ENCODE data around the gene ATP8A2. TPM values are rescaled to one million over a fixed set of nuclear protein-coding genes. Genes with fewer than 3 reads are reported as not detected.

ATP8A2 gene
- total RNA-seq, 1 experiment from 2014 or later: not detected

DNA sequence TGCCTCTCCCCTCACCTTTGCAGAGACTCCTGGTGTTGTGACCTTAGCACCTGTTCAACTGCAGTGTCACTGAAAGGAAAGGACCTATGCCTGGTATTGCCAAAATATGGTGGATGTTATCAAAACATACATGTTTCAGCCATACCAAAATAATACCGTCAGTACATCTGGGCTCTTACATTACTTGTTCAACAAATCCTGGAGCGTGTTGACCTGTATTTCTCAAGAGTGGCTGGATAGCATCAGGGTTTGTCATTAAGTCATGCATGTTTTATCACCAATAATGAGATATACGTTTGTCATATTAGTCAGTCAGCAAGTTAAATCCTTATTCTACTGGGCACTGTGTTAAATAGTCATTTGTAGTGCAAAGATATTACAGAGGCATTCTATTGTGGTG is 389.3 kb downstream of the ATP8A2 start:
- H3K4me2 ChIP-seq: no peak overlapping the region
- ChIA-PET CTCF (no interaction called here), POLR2A (ENCODE audit: unreplicated experiment) (no interaction called here)
- no peak overlapping the region for H2AFZ ChIP-seq
- H3K4me1 ChIP-seq (replicated peaks; ENCODE audit: insufficient read depth): no peaks in the 10 kb centered on the region
- no peaks in the 10 kb centered on the region for H3K9me2 ChIP-seq (ENCODE audit: insufficient read depth)
- H3K27ac ChIP-seq: no peak overlapping the region
- peaks cover 48% of the 10 kb centered on the region for H3K27me3 ChIP-seq (ENCODE audit: insufficient read depth, low read depth)
- intact Hi-C loops (cut with micrococcal nuclease; ENCODE audit: unreplicated experiment): no loop called here
- H4K20me1 ChIP-seq (ENCODE audit: insufficient read depth): no peaks in the 10 kb centered on the region
- H3K79me2 ChIP-seq (ENCODE audit: low read depth): no peaks in the 10 kb centered on the region
- no TSS peak for BruUV-seq (replicated peaks)
- H3K9me3 ChIP-seq (ENCODE audit: insufficient read depth, low read depth): no peaks in the 10 kb centered on the region
- H3F3A ChIP-seq (ENCODE audit: insufficient read depth, low read depth): no peaks in the 10 kb centered on the region
- H3K4me3 ChIP-seq: no peak overlapping the region
- H3K36me3 ChIP-seq (ENCODE audit: low read depth): no peaks in the 10 kb centered on the region
- DNase-seq: no peak
- TF ChIP-seq, protein P1, sequence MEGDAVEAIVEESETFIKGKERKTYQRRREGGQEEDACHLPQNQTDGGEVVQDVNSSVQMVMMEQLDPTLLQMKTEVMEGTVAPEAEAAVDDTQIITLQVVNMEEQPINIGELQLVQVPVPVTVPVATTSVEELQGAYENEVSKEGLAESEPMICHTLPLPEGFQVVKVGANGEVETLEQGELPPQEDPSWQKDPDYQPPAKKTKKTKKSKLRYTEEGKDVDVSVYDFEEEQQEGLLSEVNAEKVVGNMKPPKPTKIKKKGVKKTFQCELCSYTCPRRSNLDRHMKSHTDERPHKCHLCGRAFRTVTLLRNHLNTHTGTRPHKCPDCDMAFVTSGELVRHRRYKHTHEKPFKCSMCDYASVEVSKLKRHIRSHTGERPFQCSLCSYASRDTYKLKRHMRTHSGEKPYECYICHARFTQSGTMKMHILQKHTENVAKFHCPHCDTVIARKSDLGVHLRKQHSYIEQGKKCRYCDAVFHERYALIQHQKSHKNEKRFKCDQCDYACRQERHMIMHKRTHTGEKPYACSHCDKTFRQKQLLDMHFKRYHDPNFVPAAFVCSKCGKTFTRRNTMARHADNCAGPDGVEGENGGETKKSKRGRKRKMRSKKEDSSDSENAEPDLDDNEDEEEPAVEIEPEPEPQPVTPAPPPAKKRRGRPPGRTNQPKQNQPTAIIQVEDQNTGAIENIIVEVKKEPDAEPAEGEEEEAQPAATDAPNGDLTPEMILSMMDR (conservative IDR thresholded peaks at IDR 0.05): no peak
- no peak for TF ChIP-seq EZH2 (IDR thresholded peaks at IDR 0.05; ENCODE audit: low read depth)

DNA sequence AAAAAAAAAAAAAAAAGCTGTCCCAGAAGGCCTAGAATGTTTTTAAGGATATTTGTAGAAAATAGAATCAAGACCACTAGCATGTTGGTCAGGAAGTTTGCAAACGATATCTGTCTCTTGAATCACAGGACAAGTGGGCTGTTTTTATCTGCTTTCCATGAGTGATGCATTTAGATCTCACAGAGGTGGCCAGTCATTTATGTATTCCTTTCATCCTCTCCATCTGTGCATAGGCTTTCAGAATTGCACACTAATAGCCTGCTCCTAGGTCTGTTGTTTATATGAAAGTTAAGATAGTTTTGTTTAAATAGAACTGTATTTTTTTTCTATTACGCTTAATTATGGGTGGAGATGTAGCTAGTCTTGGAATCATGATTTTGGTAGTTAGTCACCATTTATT is 390.5 kb downstream of the ATP8A2 start:
- Histone ChIP-seq H3K79me2 (ENCODE audit: low read depth) (no peaks in the 10 kb centered on the region), H3F3A (ENCODE audit: insufficient read depth, low read depth) (no peaks in the 10 kb centered on the region), H3K4me3 (no peak overlapping the region), H3K4me1 (replicated peaks; ENCODE audit: insufficient read depth) (no peaks in the 10 kb centered on the region), H3K4me2 (no peak overlapping the region), H3K9me2 (ENCODE audit: insufficient read depth) (no peaks in the 10 kb centered on the region), H3K36me3 (ENCODE audit: low read depth) (no peaks in the 10 kb centered on the region), H3K27ac (no peak overlapping the region), H3K27me3 (ENCODE audit: insufficient read depth, low read depth) (peaks cover 45% of the 10 kb centered on the region), H4K20me1 (ENCODE audit: insufficient read depth) (no peaks in the 10 kb centered on the region), H3K9me3 (ENCODE audit: insufficient read depth, low read depth) (no peaks in the 10 kb centered on the region), H2AFZ (no peak overlapping the region)
- CTCF ChIA-PET: no interaction called here
- no TSS peak for BruUV-seq (replicated peaks)
- no peak for TF ChIP-seq EZH2 (IDR thresholded peaks at IDR 0.05; ENCODE audit: low read depth)
- TF ChIP-seq, protein P1 (conservative IDR thresholded peaks at IDR 0.05): no peak
- POLR2A ChIA-PET (ENCODE audit: unreplicated experiment): no interaction called here
- DNase-seq: no peak
- intact Hi-C loops (cut with micrococcal nuclease; ENCODE audit: unreplicated experiment): no loop called here

DNA sequence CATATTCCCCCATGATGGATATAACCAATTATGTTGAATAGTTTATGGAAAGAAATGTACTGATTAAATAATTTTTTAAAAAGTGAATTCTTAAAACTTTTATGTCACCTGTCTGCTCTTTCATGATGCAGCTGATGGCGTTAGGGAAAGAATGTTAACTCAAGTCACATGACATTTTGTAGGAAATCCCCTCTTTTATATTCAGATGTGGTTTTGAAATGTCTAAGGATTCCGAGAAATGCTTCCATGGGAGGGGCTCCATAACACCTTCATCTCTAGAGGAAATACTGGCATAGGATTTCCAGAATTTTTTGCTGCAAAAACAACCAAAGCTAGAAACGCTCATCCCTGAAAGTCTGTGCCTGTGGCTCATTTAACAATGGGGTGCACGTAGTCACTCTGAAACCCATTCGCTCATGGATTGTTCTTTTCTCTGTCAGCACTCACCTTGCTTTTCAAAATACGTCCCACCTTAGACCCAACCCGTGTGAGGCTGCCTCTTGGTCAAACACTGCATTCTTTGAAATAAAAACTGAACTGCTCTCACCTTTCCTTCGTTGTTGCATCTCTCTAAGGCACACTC is 391.1 kb downstream of the ATP8A2 start:
- DNase-seq: no peak
- Histone ChIP-seq H3K27ac (no peak overlapping the region), H3K79me2 (ENCODE audit: low read depth) (no peaks in the 10 kb centered on the region), H3F3A (ENCODE audit: insufficient read depth, low read depth) (no peaks in the 10 kb centered on the region), H3K4me3 (no peak overlapping the region), H3K4me1 (replicated peaks; ENCODE audit: insufficient read depth) (no peaks in the 10 kb centered on the region), H3K27me3 (ENCODE audit: insufficient read depth, low read depth) (peaks cover 41% of the 10 kb centered on the region), H3K36me3 (ENCODE audit: low read depth) (no peaks in the 10 kb centered on the region), H4K20me1 (ENCODE audit: insufficient read depth) (no peaks in the 10 kb centered on the region), H3K4me2 (no peak overlapping the region), H3K9me3 (ENCODE audit: insufficient read depth, low read depth) (no peaks in the 10 kb centered on the region), H2AFZ (no peak overlapping the region), H3K9me2 (ENCODE audit: insufficient read depth) (no peaks in the 10 kb centered on the region)
- BruUV-seq (replicated peaks): no TSS peak
- ChIA-PET POLR2A (ENCODE audit: unreplicated experiment) (no interaction called here), CTCF (no interaction called here)
- no peak for TF ChIP-seq EZH2 (IDR thresholded peaks at IDR 0.05; ENCODE audit: low read depth)
- TF ChIP-seq, protein P1 (conservative IDR thresholded peaks at IDR 0.05): no peak
- intact Hi-C loops (cut with micrococcal nuclease; ENCODE audit: unreplicated experiment): no loop called here
